GM13977 (cell line): ENCODE measurements around the gene HADH.
A peak's percentile ranks its signal among the peaks of the same experiment; 100 is the strongest.

Experiments
- DNase-seq: peaks from one replicate; pipeline ENCODE4 v3.0.0; 2012; ENCODE audit warnings: low spot score
- CTCF ChIP-seq: IDR thresholded peaks from 2 replicates; pipeline ENCODE4 v1.5.1; 2012; ENCODE audit warnings: mild to moderate bottlenecking, control low read depth; ENCODE audit not compliant: insufficient read depth; ENCODE audit errors: extremely low read depth, missing control alignments
- in situ Hi-C: fragments of 300-500 bp; cut with MboI; formaldehyde crosslinking; loops from one replicate; pipeline ENCODE4 v1.12.0; 2022; ENCODE audit warnings: low sequenced_read_pairs, low pct_unique_long_range_greater_than_20kb, mixed read lengths, inconsistent platforms; ENCODE audit not compliant: unreplicated experiment

HADH gene

GRCh38 chr4:108053251-108053711 is 63.6 kb downstream of the HADH start:
- in situ Hi-C loops, result no loop called here
- peak; percentile 67 for DNase-seq
- no peak for TF ChIP-seq CTCF

GRCh38 chr4:108054025-108054638 is 64.4 kb downstream of the HADH start:
- TF ChIP-seq CTCF, result no peak
- DNase-seq, result no peak
- in situ Hi-C loops, result no loop called here

GRCh38 chr4:108055787-108056186 is 66.1 kb downstream of the HADH start:
- in situ Hi-C loops, result no loop called here
- DNase-seq, result no peak
- no peak for TF ChIP-seq CTCF

GRCh38 chr4:108056418-108056817 is 66.7 kb downstream of the HADH start:
- in situ Hi-C loops, result no loop called here
- no peak for TF ChIP-seq CTCF
- no peak for DNase-seq

GRCh38 chr4:108058685-108059440 is 69.2 kb downstream of the HADH start:
- no peak for TF ChIP-seq CTCF
- in situ Hi-C loops, result no loop called here
- DNase-seq, result no peak

- no peak for DNase-seq
- TF ChIP-seq CTCF, result peak; percentile 35
- in situ Hi-C loops, result no loop called here
These were observed 70.5 kb downstream of the HADH start for GRCh38 chr4:108060164-108060563.
